Activated CD4-positive, alpha-beta T cell treated with anti-CD3 and anti-CD28 coated beads, Interleukin-2, amount 50 U/mL, for 24 hours (primary cell): ENCODE measurements around the gene MAP4.
"Not testable (repeated sequence)": the region's sequence is repeated elsewhere in the genome, so short reads cannot be mapped to it uniquely, and the experiment has no call there.

Experiments used
- DNase-seq, 2 donors: peaks; one replicate each; pipeline ENCODE4 v3.0.0-alpha.2; 2020; ENCODE audit warnings: low read depth in 1 of 2, low spot score in 1 of 2

The MAP4 gene

DNA sequence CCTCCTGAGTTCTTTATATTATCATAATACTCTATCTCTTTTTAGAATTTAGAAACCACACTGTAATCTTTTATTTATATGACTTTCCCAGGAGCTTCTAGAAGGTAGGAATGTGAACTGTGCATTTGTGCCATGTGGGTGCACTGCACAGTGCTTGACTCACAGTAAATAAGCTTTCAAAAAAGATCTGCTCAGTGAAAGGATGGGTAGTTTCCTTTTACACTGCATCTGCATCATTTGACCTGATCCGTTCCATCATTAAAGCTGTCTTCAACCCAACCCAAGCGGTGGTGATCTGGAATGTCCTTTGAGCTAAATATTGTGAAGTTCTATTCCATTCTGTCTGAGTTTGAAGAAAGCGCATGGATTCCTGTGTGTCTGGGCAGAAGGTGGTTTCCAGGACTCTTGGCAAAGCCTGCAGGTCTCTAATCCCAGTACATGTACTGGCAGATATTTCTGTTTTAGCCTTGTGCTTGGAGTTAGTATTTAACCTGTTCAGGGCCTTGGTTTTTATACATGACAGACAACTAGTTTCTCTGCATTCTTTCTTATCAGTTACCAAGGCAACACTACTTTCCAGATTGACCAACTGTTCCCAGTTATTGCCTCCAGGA is 116.6 kb downstream of the MAP4 start:
- DNase-seq, result no peak

DNA sequence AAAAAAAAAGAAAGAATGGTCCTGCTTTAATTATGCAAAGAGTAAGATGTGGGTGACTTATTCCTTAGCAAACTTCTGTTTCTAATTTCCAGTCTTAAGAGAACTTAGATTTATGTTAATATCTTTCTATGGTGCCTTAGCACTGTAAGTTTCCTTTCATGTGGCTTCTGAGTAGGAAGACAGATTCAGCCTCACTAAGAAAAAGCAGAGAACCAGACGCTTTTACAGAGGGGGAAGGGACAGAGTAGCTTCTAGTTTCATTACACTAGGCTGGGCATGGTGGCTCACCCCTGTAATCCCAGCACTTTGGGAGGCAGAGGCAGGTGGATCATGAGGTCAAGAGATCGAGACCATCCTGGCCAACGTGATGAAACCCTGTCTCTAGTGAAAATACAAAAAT is 118.3 kb downstream of the MAP4 start:
- DNase-seq, result no peak

DNA sequence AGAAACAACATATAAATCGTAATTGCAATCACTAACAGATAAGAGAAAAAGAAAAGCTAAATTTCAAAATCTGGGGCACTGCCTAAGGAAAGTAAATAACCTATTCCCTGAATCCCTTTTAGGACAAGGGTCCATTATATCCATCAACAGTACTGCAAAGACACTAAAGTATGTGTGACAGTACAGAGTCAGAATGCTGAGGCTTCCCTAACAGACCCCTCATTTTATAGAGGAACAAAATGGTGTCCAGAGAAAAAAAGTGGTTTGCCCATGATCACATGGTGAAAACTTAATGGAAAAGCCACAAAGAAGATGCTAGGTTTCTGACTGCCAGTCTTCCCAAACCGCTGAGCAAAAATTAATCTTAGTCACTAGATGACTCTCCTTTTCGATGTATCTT is 119.5 kb downstream of the MAP4 start:
- no peak for DNase-seq

DNA sequence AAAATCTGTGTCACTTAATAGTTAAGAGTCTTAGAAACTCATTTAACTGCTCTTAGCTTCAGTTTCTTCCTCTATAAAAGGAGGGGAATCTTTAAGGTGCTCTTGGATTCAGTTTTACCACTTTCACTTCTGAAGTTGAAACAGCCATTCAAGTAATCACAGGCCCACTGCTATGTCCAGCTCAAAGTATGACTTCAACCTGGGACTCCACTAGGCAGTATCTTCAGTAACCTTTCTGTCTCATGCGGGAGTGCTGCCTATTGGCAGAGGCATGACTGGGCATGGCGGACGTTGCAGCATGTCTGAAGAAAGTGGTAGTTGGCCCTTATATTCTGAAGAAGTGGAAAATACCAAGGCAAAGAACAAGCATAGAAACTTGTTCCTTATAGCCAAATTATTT is 121.0 kb downstream of the MAP4 start:
- no peak for DNase-seq

DNA sequence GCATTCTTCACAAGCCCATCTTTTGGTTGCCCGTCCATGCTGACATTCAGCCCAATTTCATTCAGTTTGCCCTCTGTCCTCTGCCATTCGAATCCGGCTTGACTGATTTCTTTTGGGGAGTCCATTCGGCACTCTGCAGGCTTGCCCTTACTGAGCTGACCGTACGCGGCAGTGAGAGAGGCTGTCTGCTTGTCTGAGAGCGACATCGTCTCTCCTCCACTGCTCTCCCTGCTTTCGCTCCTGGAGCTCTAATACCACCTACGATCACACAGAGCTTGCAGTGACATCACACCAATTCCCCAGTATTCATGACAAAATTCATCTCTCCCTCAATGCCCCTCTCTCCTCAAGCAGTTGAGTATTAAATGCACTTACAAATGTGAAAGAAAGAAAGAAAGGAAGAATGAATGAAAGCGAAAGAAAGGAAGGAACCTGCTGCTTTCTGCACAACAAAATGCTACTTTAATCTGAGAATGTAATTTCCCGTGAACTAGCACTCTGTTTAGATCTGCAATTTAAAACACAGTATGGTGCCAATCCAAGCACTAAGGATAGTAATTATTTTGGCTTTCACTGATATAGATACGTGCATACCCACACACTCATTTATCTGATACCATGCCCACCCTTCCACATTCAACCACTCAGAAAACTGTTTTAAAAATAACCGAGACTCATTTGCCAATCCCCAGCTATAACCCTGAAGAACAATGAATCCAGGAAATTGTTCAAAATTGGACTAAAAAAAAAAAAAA is 123.8 kb downstream of the MAP4 start:
- DNase-seq, result no peak

DNA sequence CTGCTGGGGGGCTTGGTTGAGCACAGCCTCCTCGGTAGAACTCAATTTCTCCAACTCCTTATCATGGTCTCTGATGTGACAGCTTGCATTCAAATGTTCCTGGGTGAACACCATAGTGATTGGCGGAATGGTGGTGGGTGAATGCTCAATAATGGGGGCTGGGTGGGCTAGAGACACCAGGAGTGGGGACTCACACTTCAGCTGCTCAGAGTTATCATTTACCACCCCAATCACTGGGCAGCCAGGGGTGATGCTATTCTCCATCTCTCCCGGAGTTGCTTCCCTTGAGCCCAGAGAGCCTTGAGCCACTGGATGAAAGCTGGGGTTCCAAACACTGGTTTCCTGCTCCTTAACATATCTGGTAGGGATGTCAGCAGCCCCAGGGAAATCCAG is 124.6 kb downstream of the MAP4 start:
- DNase-seq, result no peak

DNA sequence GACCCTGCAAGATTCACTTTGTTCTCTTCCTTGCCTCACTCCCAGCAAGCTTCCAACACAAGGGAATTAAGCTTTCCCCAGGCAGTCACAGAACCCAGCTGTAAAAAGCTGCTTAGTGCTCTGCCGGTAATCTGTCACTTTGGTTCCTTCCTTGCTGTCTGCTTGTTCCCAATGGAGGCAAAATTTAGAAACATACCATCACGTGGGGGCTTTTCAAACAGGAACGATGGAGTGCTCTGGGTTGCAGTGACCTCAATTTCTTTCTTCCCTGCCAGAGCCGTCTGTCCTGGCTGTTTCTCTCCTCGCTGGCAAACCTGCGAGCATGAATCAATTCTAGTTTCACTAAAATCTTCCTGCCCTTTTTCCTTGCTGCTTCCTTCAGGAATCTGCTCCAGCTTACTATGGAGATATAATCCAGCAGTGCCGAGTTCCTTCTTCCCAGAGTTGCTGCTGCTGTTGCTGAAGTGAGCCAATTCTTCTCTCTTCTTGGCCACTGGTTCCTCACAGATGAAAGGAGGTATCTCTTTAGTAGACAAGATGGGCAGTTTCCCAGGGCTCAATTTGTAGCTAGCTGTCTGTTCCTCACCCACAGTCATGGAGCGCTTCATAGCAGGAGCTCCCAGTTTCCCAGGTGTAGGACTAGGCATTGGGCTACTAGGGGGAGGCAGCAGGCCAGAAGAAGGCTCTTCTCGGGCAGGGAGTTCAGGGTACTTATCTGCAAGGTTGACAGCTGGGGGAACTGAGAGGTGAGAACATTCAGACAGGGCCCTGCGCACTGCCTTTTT is 125.2 kb downstream of the MAP4 start:
- no peak for DNase-seq

DNA sequence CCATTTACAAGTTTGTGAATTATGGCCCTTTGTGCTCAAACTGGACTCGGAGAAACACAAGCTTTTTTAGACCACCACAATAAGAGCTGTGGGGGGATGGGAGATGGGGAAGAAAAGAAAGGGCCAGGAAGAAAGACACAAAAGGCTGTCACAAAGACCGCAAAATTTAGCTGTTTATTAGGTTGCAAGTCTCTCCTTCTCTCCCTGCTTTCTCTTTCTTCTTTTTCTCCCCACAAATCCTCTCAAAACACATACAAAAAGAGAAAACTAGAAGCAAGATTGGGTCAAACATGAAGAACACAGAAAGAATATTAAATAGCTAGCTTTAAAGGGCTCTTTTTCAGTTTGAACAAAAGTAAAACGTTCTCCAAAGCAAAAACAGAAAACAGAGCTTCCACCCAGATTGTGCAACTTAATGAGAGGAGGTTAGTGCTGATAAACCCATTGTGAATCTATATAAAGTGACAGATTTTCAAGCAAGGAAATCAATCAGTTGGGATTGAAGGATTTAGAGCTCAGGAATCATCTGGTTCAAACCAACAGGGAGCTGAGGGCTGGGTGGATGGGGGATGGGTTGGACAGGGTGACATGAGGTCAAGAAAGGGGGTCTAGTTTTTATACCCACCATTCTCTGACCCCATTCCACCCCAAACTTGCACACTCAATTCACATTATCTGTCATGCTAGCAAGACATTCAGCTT is 125.9 kb downstream of the MAP4 start:
- DNase-seq, result no peak

DNA sequence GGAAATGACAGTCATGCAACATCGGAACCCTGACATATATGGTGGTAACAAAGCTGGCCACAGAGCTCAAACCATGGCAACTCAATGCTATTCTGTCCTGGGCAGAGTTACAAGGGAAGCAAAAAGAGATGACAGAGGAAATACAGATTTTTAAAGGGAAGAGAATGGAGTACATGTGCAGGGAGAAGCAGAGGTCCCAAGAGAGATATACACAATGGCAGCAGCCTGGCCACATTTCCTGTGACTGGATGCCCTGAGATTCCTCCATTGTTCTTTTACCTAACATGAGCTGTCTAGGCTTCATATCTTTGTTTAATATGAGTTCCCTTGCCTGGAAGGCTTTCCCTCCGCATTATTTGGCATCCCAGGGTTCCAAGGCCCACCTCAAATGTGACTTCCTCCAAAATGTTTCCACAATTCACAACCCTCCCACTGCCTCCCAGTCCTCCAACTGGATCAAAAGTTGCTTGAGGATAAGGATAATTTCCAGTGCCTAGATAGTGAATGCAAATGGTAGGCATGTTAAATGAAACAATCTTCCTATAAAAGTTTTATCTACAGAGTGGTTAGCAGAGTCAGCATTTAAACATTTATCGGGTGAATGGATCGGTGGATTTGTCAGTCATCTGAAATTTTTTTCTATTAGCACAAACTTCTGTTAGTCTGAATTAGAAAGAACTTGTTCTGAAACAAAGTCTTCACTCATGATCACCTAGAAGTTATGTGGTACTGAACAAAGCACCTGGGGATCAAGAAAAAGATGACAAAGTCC is 127.0 kb downstream of the MAP4 start:
- DNase-seq, result no peak

DNA sequence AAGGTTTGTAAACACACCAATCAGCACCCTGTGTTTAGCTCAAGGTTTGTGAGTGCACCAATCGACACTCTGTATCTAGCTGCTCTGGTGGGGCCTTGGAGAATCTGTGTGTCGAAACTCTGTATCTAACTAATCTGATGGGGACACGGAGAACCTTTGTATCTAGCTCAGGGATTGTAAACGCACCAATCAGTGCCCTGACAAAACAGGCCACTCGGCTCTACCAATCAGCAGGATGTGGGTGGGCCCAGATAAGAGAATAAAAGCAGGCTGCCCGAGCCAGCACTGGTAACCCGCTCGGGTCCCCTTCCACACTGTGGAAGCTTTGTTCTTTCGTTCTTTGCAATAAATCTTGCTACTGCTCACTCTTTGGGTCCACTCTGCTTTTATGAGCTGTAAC is 128.2 kb downstream of the MAP4 start:
- DNase-seq, result not testable (repeated sequence)

DNA sequence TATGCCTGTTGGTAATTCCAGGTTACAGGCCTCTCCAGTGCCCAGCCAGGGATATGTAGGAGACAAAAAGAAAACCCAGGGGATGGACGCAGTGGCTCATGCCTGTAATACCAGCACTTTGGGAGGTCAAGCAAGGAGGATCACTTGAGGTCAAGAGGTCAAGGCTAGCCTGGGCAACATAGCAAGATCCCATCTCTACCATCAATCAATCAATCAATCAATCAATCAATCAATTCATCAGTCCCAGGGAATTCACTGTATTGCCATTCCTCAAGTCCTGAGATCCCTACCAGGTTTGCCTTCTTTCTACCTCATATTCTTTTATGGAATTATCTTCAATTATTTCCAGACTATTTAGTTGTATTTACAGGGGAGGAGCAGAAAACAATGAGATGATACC is 131.0 kb downstream of the MAP4 start:
- DNase-seq, result no peak

DNA sequence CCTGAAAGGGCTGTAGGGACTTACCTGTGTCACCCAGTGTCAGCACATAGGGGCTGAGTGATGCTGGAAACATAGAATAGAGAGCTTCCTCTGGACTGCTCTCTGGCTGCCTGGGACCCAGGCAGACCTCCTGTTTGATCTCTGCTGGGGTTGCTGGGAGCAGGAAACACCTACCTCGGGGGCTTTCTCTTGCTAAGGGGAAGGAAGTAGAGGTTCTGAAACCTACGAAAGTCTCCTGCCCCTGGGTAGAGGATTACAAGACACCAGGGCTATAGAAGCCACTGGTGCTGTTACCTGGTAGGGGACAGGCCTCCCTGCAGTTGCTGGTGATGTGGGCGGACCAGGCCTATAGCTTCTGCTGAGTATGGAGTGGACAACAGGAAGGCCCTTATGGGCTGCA is 131.6 kb downstream of the MAP4 start:
- no peak for DNase-seq

DNA sequence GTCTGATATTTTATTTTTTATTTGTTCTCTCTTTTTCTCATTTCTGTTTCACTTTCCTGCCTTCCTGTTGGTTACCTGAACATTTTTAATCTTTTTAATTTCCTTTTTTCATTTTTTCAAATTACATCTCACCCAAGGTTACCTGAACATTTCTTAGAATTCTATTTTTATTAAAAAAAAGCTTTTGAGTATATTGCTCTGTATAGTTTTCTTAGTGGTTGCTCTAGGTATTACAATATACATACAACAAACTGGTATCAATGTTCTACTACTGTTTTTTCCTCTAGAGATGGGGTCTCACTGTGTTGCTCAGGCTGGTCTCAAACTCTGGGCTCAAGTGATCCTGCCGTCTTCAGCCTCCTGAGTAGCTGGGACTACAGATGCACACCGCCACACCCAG is 133.9 kb downstream of the MAP4 start:
- no peak for DNase-seq

DNA sequence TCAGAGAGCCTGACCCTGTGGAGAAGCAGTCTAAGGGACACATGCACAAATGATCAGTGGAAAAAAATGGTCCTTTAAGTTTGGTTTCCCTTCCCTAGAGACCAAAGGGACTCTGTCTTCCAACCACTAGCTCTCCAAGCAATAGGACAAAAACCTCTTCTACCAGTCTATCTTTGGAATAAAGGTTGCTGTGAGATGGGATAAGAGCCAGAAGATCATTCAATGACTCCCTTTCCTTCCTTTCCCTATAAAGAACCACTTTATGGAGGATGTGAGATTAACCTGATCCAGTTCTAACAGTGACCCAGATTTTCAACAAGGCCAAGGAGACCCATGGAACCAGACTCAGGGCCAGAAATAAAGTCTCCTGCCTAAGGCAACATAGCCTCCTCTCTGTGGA is 138.5 kb downstream of the MAP4 start:
- no peak for DNase-seq

DNA sequence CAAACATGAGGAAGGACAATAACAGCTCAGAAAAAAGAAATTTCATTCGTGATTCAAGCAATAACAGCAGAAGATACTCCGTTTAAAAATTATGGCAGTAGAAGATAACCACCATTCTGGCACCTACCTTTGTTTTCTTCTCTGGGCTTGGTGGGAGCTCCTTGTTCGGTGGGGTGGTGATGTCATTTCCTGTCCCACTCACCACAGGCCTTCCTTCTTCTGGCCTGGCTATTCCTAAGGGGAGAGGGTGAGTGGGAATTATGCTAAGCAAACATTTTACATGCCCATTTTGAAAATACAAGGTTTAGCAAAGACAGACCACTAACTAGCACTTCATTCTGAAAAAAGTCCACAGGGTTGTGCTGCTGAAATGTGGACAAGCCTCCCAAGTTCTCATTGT is 138.9 kb downstream of the MAP4 start:
- DNase-seq, result no peak

DNA sequence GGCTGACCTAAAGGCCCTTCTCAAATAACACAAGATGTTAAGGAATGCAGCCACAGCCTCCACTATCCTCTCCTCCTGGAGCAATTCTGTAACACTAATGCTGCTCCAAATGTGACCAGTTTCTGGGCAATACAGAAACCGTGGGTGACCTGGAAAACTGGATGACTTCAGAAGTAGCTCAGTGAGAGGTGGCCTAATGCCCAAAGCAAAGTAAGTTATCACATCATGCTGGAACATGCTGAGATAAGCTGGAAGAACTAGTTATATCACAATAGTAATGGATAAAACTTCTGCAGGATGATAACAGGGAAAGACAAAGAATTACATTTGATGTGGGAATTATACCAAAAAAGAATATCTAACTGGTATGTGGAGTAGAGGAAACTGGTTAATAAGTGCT is 141.3 kb downstream of the MAP4 start:
- DNase-seq, result no peak

DNA sequence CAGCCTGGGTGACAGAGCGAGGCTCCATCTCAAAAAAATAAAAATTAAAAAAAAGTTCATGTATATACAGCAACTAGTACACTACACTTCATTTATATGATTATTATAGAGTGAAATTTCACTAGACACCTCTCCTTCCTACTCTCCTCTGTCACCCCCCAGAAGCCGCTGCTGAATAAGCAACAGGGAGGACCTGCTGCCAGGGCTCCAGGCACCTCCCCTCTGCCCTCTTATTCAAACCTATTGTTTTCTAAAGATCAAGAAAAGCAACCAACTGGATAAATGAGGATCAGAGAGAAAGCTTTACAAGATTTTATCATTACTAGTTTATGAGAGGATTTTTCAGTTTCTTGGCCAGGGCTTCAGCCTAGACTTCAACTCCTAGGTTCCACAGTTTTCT is 141.8 kb downstream of the MAP4 start:
- DNase-seq, result no peak

DNA sequence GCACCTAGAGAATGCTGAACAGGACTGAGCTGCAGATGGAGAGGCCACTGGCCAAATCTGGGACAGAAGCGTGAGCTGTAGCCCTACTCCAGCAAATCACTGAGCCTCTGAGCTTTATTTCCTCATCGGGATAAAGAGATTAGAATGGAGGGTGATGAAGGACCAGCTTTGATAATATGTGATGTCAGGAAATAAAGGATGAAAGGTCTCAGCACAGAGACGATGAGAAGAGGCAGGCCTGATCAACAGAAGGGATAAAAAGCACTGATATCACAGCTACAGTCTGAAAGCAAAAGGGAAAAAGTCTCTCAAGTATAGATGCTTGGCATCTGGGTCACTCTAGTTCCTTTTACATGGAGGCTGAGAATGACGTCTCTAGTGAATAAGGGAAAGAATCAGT is 143.3 kb downstream of the MAP4 start:
- no peak for DNase-seq

DNA sequence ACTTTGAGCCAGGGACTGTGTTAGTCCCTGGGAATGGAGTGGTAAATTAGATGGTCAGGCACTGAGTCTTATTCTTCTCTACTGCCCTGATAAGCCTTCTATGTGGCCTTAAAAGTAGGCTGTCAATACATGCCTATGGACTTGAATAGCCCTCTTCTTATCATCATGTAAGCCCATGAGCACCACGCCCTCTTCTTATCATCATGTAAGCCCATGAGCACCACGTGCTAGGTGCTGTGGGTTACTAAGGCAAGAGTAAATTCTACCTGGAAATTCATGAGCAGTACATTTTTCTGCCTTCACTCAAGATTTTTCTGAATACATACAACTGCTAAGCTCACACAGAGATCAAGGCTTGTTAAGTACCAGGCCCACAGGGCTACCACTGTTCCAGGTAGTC is 144.8 kb downstream of the MAP4 start:
- DNase-seq, result no peak

DNA sequence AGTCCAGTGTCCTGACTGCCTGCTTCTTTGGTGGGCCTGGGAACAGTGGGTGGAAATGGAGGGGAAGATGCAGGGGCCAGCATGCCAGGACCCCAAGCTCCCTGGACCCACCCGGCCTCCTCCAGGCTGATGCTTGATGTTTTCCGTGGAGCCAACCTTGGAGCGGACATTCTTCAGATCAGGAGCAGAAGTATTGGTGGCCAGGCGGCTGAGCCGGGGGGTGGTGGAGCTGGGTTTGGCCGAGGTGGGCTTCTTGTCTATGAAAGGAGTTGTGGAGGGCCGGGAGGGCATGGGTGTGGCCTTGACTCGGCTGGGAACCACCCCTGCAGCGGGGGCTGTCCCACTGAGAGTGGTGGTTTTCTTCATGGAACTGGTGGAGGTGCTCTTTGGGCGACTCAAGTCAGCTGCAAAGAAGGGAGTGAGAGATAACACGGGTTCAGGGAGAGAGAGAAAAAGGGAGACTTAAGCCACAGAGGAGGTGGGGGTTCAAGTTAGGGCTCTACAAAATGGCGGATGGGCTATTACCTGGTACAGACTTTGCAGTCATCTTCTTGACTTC is 145.4 kb downstream of the MAP4 start:
- no peak for DNase-seq

DNA sequence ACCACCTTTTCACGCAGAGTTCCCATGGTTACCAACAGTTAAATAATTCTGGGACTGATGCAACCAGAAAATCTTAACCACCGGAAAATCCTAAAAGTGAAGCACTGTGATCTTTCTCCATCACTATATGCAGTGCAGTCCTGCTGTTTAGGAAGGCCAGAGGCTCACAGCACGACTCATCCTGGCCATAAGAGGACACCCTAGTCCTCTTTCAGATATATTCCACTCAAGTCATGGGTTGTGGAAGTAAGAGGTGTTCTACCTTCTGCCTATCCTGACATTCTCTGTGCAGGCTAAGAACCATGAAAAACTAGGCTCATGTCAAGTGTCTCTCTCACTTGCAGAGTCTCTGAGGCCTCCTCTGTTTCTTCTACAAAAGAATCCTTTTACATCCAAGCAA is 146.1 kb downstream of the MAP4 start:
- DNase-seq, result no peak
